Measurements from ENCODE around the gene SLC28A2.

SLC28A2 gene, protein sequence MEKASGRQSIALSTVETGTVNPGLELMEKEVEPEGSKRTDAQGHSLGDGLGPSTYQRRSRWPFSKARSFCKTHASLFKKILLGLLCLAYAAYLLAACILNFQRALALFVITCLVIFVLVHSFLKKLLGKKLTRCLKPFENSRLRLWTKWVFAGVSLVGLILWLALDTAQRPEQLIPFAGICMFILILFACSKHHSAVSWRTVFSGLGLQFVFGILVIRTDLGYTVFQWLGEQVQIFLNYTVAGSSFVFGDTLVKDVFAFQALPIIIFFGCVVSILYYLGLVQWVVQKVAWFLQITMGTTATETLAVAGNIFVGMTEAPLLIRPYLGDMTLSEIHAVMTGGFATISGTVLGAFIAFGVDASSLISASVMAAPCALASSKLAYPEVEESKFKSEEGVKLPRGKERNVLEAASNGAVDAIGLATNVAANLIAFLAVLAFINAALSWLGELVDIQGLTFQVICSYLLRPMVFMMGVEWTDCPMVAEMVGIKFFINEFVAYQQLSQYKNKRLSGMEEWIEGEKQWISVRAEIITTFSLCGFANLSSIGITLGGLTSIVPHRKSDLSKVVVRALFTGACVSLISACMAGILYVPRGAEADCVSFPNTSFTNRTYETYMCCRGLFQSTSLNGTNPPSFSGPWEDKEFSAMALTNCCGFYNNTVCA

DNA sequence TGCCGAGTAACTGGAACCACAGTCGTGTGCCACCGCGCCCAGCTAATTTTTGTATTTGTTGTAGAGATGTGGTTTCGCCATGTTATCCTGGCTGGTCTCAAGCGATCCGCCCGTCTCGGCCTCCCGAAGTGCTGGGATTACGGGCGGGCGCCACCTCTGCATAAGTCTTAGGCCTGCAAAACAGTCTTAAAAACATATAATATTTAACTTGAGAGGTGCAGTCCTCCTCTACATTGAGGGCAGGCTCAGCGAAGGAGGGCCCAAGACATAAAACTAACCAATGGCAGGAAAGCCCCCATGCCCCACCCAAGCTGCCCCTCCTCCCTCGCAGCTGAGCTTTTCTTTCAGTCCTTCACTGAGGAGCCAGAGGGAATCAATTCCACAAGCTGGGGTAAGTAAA lies at the start of gene SLC28A2:
SLC28A2 (plus strand) TSS at position 347 of the 400 bp plus-strand sequence. CDS start 982 bp downstream, outside the sequence.
- TF ChIP-seq, protein P1, sequence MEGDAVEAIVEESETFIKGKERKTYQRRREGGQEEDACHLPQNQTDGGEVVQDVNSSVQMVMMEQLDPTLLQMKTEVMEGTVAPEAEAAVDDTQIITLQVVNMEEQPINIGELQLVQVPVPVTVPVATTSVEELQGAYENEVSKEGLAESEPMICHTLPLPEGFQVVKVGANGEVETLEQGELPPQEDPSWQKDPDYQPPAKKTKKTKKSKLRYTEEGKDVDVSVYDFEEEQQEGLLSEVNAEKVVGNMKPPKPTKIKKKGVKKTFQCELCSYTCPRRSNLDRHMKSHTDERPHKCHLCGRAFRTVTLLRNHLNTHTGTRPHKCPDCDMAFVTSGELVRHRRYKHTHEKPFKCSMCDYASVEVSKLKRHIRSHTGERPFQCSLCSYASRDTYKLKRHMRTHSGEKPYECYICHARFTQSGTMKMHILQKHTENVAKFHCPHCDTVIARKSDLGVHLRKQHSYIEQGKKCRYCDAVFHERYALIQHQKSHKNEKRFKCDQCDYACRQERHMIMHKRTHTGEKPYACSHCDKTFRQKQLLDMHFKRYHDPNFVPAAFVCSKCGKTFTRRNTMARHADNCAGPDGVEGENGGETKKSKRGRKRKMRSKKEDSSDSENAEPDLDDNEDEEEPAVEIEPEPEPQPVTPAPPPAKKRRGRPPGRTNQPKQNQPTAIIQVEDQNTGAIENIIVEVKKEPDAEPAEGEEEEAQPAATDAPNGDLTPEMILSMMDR (conservative IDR thresholded peaks at IDR 0.05; ENCODE audit: low read depth, low read length): no peak

DNA sequence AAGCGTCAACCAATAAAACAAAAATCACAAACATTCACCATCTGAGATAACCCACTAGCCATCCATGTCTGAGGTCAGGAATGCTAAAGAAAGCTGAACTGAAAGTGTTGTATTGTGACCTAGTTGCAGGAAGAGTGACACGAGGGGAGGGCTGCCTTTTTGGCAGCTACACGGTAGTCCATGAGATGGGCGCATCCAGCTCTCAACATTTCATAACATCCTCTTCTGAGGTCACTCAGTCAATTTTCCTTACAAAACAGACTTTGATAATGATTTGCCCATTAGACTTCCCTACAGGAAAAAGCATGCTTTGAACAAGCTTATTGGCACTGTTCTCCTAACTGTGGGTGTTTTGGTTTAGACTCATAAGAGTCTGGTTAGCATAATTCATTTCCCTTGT lies 48.9 kb upstream of the SLC28A2 start:
- no peak overlapping the region for H3K4me3 ChIP-seq (ENCODE audit: low read length)
- DNase-seq (ENCODE audit: low read depth): no peak
- TF ChIP-seq, protein P1 (conservative IDR thresholded peaks at IDR 0.05; ENCODE audit: low read depth, low read length): no peak

More for the DNA sequence above, at the start of gene SLC28A2:
- DNase-seq (ENCODE audit: low read depth): no peak
- H3K4me3 ChIP-seq (ENCODE audit: low read length): no peak within 1 kb of the TSS

DNA sequence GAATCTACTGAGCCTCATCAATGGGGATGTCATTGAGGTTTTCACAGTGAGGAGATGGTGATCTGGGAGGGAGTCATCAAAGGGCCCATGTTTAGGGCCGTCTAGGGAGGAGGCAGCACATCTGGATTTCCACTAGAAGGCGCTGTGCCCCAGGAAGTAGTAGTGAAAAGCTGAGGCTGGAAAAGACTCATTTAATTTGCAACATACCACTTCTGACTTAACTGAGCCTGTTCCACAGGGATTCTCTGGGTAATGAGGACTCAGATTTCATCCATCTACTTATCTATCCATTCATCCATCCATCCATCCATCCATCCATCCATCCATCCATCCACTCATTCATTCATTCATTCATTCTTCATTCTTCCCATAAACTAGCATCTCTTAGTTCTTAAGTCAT lies 46.8 kb upstream of the SLC28A2 start:
- H3K4me3 ChIP-seq (ENCODE audit: low read length): no peak overlapping the region
- DNase-seq (ENCODE audit: low read depth): no peak
- TF ChIP-seq, protein P1 (conservative IDR thresholded peaks at IDR 0.05; ENCODE audit: low read depth, low read length): peak; percentile 92

DNA sequence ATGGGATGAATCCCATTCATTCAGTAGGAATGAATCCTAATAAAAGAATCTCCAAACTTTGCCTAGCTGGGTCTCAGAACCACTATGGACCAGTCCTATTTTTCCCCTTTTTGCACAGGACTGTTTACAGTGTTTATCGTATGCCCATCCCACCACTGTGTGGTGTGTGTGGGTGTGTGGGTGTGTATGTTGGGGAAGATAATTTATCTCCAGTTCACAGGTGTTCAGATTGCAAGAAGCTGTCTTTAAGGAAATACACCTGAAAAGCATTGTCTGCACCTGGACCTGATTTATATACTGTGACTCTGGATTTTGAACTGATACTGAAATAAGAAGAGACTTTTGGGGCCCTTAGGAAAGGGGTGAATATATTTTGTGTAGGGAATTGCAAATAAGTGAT lies 39.5 kb upstream of the SLC28A2 start:
- DNase-seq (ENCODE audit: low read depth): no peak
- H3K4me3 ChIP-seq (ENCODE audit: low read length): no peak overlapping the region
- TF ChIP-seq, protein P1 (conservative IDR thresholded peaks at IDR 0.05; ENCODE audit: low read depth, low read length): no peak

DNA sequence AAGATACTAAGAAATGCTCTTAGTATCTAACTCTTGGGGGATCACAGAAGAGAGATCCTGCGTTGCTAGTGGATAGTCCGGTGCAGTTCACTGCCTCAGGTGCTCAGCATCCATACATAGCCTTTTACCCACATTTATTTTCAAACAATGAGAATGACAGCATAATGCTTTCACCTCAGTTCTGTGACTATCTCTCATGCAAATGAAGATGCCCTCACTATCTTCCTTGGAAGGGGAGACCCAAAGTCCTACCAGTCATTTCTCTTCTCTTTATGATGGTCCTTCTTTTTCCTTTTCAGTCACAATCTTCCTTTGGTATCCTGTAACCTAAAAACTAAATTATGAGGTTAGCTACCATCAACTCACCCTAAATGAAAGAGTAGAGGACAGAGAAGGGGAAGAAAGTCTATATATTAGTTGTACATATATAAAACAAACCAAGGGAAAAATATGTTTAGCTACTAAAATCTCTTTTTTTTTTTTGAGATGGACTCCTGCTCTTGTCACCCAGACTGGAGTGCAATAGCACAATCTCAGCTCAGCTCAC lies 30.9 kb upstream of the SLC28A2 start:
- no peak for DNase-seq (ENCODE audit: low read depth)

DNA sequence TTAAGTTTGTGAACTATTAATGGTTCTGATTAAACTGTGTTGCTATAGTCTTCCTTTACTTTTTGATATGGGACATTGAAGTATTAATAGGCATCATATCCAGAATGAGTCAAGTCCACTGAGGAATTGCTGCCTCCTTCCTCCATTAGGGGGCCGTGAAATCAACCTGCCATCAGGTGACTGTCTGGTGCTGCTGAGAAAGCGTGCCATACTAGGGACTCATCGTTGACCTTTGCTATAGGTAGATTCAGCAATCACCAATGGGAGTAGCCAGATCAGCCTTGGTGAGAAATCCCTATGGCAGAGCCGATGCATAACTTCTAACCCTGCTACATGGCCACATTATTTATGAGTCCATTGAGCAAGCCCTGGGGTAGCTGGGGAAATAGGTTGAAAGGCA lies 30.1 kb upstream of the SLC28A2 start:
- DNase-seq (ENCODE audit: low read depth): no peak
- TF ChIP-seq, protein P1 (conservative IDR thresholded peaks at IDR 0.05; ENCODE audit: low read depth, low read length): peak; percentile 11
- H3K4me3 ChIP-seq (ENCODE audit: low read length): no peak overlapping the region

More for the DNA sequence above, 30.9 kb upstream of the SLC28A2 start:
- TF ChIP-seq, protein P1 (conservative IDR thresholded peaks at IDR 0.05; ENCODE audit: low read depth, low read length): no peak
- no peak overlapping the region for H3K4me3 ChIP-seq (ENCODE audit: low read length)
